Activated CD8-positive, alpha-beta memory T cell treated with anti-CD3 and anti-CD28 coated beads, Interleukin-2, amount 50 U/mL, for 24 hours (primary cell): Measurements from ENCODE around the gene RRP1.

ENCODE experiments used
- DNase-seq: peaks from one replicate; pipeline ENCODE4 v3.0.0-alpha.2; 2020; ENCODE audit errors: extremely low read depth

Gene RRP1

GRCh38 chr21:43775190-43775589 is 14.2 kb upstream of the RRP1 start:
- no peak for DNase-seq

GRCh38 chr21:43775795-43776430 is 13.5 kb upstream of the RRP1 start, which contains the start of gene CSTB:
Gene CSTB, minus strand, starts transcription at chr21:43776308. Its CDS starts 39 bp downstream, at chr21:43776269.
- peak; percentile 58 for DNase-seq

GRCh38 chr21:43777953-43778352 is 11.4 kb upstream of the RRP1 start:
- no peak for DNase-seq

GRCh38 chr21:43778469-43779335 is 10.7 kb upstream of the RRP1 start:
- DNase-seq, result no peak

- no peak for DNase-seq
Measured at GRCh38 chr21:43779660-43780059, 9.7 kb upstream of the RRP1 start.

GRCh38 chr21:43781846-43782245 is 7.5 kb upstream of the RRP1 start:
- DNase-seq, result no peak

GRCh38 chr21:43782431-43783097 is 6.8 kb upstream of the RRP1 start:
- no peak for DNase-seq

- DNase-seq, result no peak
Measured at GRCh38 chr21:43783098-43783700, 6.2 kb upstream of the RRP1 start.

- DNase-seq, result no peak
Measured at GRCh38 chr21:43785134-43785533, 4.2 kb upstream of the RRP1 start.

GRCh38 chr21:43786300-43786806 is 3.0 kb upstream of the RRP1 start:
- no peak for DNase-seq

GRCh38 chr21:43786807-43787440 is 2.5 kb upstream of the RRP1 start:
- DNase-seq, result no peak

GRCh38 chr21:43790010-43790524 is 690 bp downstream of the RRP1 start:
- DNase-seq, result no peak

- DNase-seq, result no peak
Measured at GRCh38 chr21:43792406-43792805, 3.0 kb downstream of the RRP1 start.

GRCh38 chr21:43793243-43793642 is 3.9 kb downstream of the RRP1 start:
- no peak for DNase-seq

GRCh38 chr21:43794311-43794710 is 4.9 kb downstream of the RRP1 start:
- DNase-seq, result no peak

GRCh38 chr21:43794857-43795256 is 5.5 kb downstream of the RRP1 start:
- no peak for DNase-seq

GRCh38 chr21:43797415-43797814 is 8.0 kb downstream of the RRP1 start:
- no peak for DNase-seq

- no peak for DNase-seq
Measured at GRCh38 chr21:43797925-43798715, 8.7 kb downstream of the RRP1 start.

GRCh38 chr21:43799301-43799840 is 10.0 kb downstream of the RRP1 start:
- no peak for DNase-seq

- DNase-seq, result no peak
Measured at GRCh38 chr21:43800124-43800523, 10.7 kb downstream of the RRP1 start.
